ENCODE results near the gene NDUFAF8.

NDUFAF8 gene

DNA sequence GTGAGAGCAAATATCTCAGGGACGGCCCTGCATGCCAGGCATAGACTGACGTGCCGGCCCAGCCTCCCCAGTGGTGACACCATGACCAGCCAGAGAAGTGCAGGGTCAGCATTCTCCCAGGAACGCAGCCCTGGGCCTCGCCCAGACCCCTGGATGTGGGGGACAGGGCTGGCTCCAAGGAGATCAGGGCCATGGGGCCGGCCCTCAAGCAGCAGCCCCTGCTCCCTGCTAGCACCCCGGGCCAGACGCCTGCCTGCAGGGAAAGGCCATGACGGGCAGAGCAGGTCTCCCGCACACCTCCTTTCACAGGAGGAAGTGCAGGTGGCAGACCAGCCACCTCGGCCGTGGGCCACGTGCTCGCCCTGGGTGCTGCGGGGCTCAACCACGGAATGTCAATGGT is 9.5 kb downstream of the NDUFAF8 start:
- Mint-ChIP-seq H3K27ac (no peak overlapping the region), H3K27me3 (ENCODE audit: low read depth, poor library complexity) (peaks cover 8% of the 10 kb centered on the region), H3K4me3 (no peak overlapping the region), H3K36me3 (ENCODE audit: low read depth) (peaks cover 4% of the 10 kb centered on the region), H3K9me3 (no peaks in the 10 kb centered on the region), H3K4me1 (peaks cover 50% of the 10 kb centered on the region)
- no peak for DNase-seq
- TF ChIP-seq, protein P1, sequence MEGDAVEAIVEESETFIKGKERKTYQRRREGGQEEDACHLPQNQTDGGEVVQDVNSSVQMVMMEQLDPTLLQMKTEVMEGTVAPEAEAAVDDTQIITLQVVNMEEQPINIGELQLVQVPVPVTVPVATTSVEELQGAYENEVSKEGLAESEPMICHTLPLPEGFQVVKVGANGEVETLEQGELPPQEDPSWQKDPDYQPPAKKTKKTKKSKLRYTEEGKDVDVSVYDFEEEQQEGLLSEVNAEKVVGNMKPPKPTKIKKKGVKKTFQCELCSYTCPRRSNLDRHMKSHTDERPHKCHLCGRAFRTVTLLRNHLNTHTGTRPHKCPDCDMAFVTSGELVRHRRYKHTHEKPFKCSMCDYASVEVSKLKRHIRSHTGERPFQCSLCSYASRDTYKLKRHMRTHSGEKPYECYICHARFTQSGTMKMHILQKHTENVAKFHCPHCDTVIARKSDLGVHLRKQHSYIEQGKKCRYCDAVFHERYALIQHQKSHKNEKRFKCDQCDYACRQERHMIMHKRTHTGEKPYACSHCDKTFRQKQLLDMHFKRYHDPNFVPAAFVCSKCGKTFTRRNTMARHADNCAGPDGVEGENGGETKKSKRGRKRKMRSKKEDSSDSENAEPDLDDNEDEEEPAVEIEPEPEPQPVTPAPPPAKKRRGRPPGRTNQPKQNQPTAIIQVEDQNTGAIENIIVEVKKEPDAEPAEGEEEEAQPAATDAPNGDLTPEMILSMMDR (IDR thresholded peaks at IDR 0.05), result no peak

DNA sequence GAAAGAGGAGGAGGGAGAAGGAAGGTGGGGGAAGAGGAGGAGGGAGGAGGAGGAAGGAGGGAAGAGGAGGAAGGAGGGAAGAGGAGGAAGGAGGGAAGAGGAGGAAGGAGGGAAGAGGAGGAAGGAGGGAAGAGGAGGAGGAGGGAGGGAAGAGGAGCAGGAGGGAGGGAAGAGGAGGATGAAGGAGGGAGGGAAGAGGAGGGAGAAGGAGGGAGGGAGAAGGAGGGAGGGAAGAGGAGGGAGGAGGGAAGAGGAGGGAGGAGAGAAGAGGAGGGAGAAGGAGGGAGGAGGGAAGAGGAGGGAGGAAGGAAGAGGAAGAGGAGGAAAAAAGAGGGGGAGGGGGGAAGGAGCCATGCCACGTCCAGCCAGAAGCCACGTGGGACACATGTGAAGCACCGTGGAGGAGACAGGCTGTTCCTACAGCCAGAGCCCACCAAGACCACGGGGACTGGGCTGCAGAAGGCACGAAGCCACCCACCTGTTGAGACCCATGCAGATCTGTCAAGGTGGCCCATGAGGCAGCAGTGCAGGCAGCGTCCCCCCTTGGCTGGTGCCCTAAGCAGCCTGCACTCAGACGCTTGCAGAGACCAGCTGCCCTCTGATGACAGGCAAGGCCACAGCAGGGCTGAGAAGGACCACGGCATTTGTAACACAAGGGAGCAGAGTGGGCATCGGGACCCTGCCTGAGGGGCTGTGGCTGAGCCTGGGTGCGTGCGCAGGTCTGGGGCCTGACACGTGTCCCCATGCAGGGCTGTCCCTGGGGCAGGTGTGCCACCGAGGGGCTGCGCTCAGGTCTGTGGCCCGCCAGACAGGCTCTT is 10.3 kb downstream of the NDUFAF8 start:
- peaks cover 8% of the 10 kb centered on the region for H3K27me3 Mint-ChIP-seq (ENCODE audit: low read depth, poor library complexity)
- no peak overlapping the region for H3K27ac Mint-ChIP-seq
- H3K9me3 Mint-ChIP-seq, result no peaks in the 10 kb centered on the region
- H3K4me3 Mint-ChIP-seq, result no peak overlapping the region
- TF ChIP-seq, protein P1 (IDR thresholded peaks at IDR 0.05), result no peak
- peaks cover 4% of the 10 kb centered on the region for H3K36me3 Mint-ChIP-seq (ENCODE audit: low read depth)
- H3K4me1 Mint-ChIP-seq, result peaks cover 54% of the 10 kb centered on the region
- DNase-seq, result no peak

DNA sequence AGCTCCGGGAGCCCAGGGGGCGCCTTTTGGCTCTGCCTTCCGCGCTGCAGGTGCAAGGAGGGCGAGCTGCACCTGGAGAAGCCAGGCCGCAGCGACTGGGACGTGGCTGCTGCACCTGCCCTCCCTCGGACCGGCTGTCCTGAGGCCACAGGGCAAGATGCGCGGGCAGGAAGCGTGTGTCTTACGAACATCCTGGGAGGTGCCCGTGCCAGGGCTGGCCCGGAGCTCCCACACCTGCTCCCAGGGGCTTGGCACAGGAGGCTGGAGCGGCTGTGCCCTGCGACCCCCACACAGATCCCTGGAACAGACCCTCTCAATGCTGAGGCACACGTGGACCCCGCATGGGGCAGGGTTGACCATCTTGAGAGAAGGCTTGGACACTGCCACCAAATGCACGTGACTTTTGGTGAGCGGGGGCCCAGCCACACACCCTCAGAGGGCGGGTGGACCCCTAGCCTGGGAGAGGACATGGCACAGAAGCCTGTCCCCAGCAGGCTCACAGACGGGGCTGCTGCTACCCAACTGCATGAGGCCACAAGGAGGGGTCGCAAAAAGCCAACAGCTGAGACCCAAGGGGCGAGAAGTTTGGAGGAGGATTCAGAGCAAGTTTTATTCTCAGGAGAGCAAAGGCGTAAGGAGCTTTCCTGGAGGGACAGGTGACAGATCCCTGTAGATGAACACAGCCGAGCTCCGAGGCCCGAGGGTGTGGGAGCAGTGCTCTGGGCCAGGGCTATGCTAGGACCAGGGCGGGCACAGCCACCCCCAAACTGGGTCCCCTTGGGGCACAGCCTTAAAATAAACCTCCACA is 11.4 kb downstream of the NDUFAF8 start:
- Mint-ChIP-seq H3K4me3 (no peak overlapping the region), H3K9me3 (no peaks in the 10 kb centered on the region), H3K36me3 (ENCODE audit: low read depth) (peaks cover 4% of the 10 kb centered on the region), H3K27ac (no peak overlapping the region), H3K27me3 (ENCODE audit: low read depth, poor library complexity) (peaks cover 8% of the 10 kb centered on the region), H3K4me1 (peaks cover 54% of the 10 kb centered on the region)
- TF ChIP-seq, protein P1 (IDR thresholded peaks at IDR 0.05), result no peak
- no peak for DNase-seq

DNA sequence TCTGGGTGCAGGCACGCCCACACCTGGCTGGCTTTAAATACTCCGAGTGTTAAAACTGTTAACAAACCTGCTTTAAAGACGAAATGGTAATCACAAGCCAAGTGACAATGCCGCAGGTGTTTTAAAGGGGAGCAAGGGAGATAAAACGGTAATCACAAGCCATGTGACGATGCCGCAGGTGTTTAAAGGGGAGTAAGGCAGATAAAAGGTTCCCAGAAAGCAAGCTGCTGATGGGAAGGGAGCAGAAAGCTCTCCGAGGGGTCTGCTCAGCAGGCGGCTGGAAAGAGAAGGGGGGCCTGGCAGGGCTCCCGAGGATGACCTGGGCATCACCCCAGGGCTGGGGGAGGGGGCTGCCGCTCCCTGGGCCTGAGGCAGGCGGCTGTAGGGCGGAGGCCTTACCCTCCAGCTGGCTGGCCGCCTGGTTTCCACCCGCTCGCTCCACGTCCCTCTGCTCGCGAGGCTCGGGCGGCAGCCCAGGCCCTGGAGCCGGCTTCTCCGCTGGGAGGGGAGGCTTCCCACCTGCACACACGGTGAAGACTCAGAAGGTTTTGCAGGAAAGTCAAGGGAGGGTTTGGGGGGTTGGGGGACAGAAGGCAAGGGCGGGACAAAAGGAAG is 12.1 kb downstream of the NDUFAF8 start:
- TF ChIP-seq, protein P1 (IDR thresholded peaks at IDR 0.05), result no peak
- H3K36me3 Mint-ChIP-seq (ENCODE audit: low read depth), result peaks cover 4% of the 10 kb centered on the region
- peaks cover 8% of the 10 kb centered on the region for H3K27me3 Mint-ChIP-seq (ENCODE audit: low read depth, poor library complexity)
- H3K9me3 Mint-ChIP-seq, result no peaks in the 10 kb centered on the region
- no peak overlapping the region for H3K27ac Mint-ChIP-seq
- no peak for DNase-seq
- peaks cover 60% of the 10 kb centered on the region for H3K4me1 Mint-ChIP-seq
- no peak overlapping the region for H3K4me3 Mint-ChIP-seq

DNA sequence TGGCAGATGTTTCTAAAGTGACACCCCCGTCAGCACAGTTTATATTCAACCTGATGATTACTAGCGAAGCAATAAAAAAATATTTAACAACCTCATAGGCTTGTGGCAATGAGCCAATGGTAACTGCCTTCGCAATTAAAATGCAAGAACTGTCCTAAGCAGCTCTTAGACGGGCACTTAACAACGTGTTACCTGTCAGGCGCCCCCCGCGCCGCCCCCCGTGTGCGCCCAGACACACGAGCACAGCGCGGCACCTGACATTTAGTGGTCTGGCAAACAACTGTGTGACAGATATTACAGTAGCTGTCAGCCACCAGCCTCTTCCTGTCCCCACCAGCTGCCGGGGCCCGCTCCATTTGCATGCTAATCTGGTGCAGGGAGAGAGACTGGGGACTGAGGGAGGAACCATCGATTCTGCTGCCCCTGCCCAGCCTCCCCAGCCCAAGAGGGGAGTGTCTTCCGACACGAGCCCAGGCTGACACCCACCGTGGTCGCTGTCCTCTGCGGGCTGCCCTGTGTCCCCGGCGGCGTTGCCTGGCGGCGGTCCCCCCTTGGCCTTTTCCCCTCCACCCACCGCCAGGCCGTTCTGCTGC is 12.7 kb downstream of the NDUFAF8 start:
- H3K36me3 Mint-ChIP-seq (ENCODE audit: low read depth), result peaks cover 4% of the 10 kb centered on the region
- no peak overlapping the region for H3K4me3 Mint-ChIP-seq
- H3K4me1 Mint-ChIP-seq, result peaks cover 63% of the 10 kb centered on the region
- TF ChIP-seq, protein P1 (IDR thresholded peaks at IDR 0.05), result no peak
- H3K27me3 Mint-ChIP-seq (ENCODE audit: low read depth, poor library complexity), result peaks cover 8% of the 10 kb centered on the region
- no peaks in the 10 kb centered on the region for H3K9me3 Mint-ChIP-seq
- no peak overlapping the region for H3K27ac Mint-ChIP-seq
- DNase-seq, result no peak

All from nephron progenitor cell (in vitro differentiated cells).